HL-60/S4 (cell line): ENCODE measurements around the gene BRWD1.
"Not testable (repeated sequence)": the region's sequence is repeated elsewhere in the genome, so short reads cannot be mapped to it uniquely, and the experiment has no call there.

Experiments
- in situ Hi-C: fragments of 300-500 bp; cut with MboI; formaldehyde crosslinking; loops from 2 replicates; pipeline ENCODE4 v1.14.3; 2022; ENCODE audit warnings: low sequenced_read_pairs

The BRWD1 gene

GRCh38 chr21:39288987-39289386 lies 24.4 kb downstream of the BRWD1 start:
- in situ Hi-C loops = no loop called here

- in situ Hi-C loops = no loop called here
These were observed 30.5 kb downstream of the BRWD1 start for GRCh38 chr21:39282911-39283310.

GRCh38 chr21:39281853-39282252 lies 31.6 kb downstream of the BRWD1 start:
- in situ Hi-C loops = no loop called here

- in situ Hi-C loops = no loop called here
These were observed 32.2 kb downstream of the BRWD1 start for GRCh38 chr21:39281207-39281606.

GRCh38 chr21:39269620-39270019 lies 43.8 kb downstream of the BRWD1 start:
- in situ Hi-C loops = no loop called here

GRCh38 chr21:39265603-39266002 lies 47.8 kb downstream of the BRWD1 start:
- in situ Hi-C loops = no loop called here

GRCh38 chr21:39263372-39263771 lies 50.1 kb downstream of the BRWD1 start:
- in situ Hi-C loops = no loop called here

- in situ Hi-C loops = no loop called here
These were observed 55.2 kb downstream of the BRWD1 start for GRCh38 chr21:39258207-39258606.

GRCh38 chr21:39251326-39251725 lies 62.1 kb downstream of the BRWD1 start:
- in situ Hi-C loops = no loop called here

- in situ Hi-C loops = no loop called here
These were observed 75.2 kb downstream of the BRWD1 start for GRCh38 chr21:39238275-39238674.

- in situ Hi-C loops = no loop called here
These were observed 80.6 kb downstream of the BRWD1 start for GRCh38 chr21:39232861-39233291.

- in situ Hi-C loops = no loop called here
These were observed 88.5 kb downstream of the BRWD1 start for GRCh38 chr21:39224930-39225329.

- in situ Hi-C loops = no loop called here
These were observed 91.4 kb downstream of the BRWD1 start for GRCh38 chr21:39221997-39222486.

- in situ Hi-C loops = no loop called here
These were observed 92.0 kb downstream of the BRWD1 start for GRCh38 chr21:39221282-39221996.

GRCh38 chr21:39220875-39221274 lies 92.6 kb downstream of the BRWD1 start:
- in situ Hi-C loops = not testable (repeated sequence)

- in situ Hi-C loops = no loop called here
These were observed 93.3 kb downstream of the BRWD1 start for GRCh38 chr21:39220150-39220549.

- in situ Hi-C loops = no loop called here
These were observed 95.4 kb downstream of the BRWD1 start for GRCh38 chr21:39218082-39218409.

- in situ Hi-C loops = no loop called here
These were observed 95.9 kb downstream of the BRWD1 start for GRCh38 chr21:39217356-39218081.

GRCh38 chr21:39216290-39216689 lies 97.1 kb downstream of the BRWD1 start:
- in situ Hi-C loops = no loop called here

GRCh38 chr21:39215078-39215477 lies 98.4 kb downstream of the BRWD1 start:
- in situ Hi-C loops = no loop called here

- in situ Hi-C loops = no loop called here
These were observed 104.1 kb downstream of the BRWD1 start for GRCh38 chr21:39209334-39209688.

GRCh38 chr21:39208624-39209333 lies 104.7 kb downstream of the BRWD1 start:
- in situ Hi-C loops = no loop called here
